Mesenchymal stem cell (in vitro differentiated cells and primary cell): ENCODE data around the gene SCN8A.

ENCODE experiments used
- DNase-seq: peaks from one replicate; pipeline ENCODE4 v3.0.0-alpha.2; 2013
- H2AFZ ChIP-seq: one replicate; pipeline ENCODE4 v1.6.1; 2013; ENCODE audit warnings: low read depth, mild to moderate bottlenecking, control low read depth, inconsistent platforms, low read length, moderate library complexity
- H2AK5ac ChIP-seq: 2 replicates; pipeline ENCODE4 v1.6.1; 2013; ENCODE audit warnings: low read length, moderate library complexity, mild to moderate bottlenecking, inconsistent platforms; ENCODE audit not compliant: severe bottlenecking
- H2BK120ac ChIP-seq: one replicate; pipeline ENCODE4 v1.6.1; 2013; ENCODE audit warnings: low read depth, mild to moderate bottlenecking, inconsistent platforms, low read length, moderate library complexity
- H2BK12ac ChIP-seq, 2 experiments: one replicate each; pipeline ENCODE4 v1.6.1; 2013; ENCODE audit warnings: inconsistent platforms in 2 of 2, low read length in 2 of 2, mild to moderate bottlenecking in 2 of 2, moderate library complexity in 2 of 2, control low read depth in 1 of 2
- H2BK15ac ChIP-seq: one replicate; pipeline ENCODE4 v1.6.1; 2013; ENCODE audit warnings: mild to moderate bottlenecking, low read depth, inconsistent platforms; ENCODE audit not compliant: poor library complexity, severe bottlenecking
- H2BK5ac ChIP-seq: 2 replicates; pipeline ENCODE4 v1.6.1; 2013; ENCODE audit warnings: low read depth, mild to moderate bottlenecking, low read length, control low read depth, inconsistent platforms; ENCODE audit not compliant: poor library complexity, severe bottlenecking
- H3K14ac ChIP-seq, 2 experiments: one replicate each; pipeline ENCODE4 v1.6.1; 2013; ENCODE audit warnings: inconsistent platforms in 2 of 2, low read length in 2 of 2, control low read depth in 1 of 2, mild to moderate bottlenecking in 1 of 2, moderate library complexity in 1 of 2
- H3K18ac ChIP-seq, 2 experiments: one replicate each; pipeline ENCODE4 v1.6.1; 2013; ENCODE audit warnings: inconsistent platforms in 2 of 2, low read length in 2 of 2, control low read depth in 1 of 2, low read depth in 1 of 2, mild to moderate bottlenecking in 1 of 2
- H3K23ac ChIP-seq, 2 experiments: one replicate each; pipeline ENCODE4 v1.6.1; 2013; ENCODE audit warnings: inconsistent platforms in 2 of 2, low read length in 2 of 2, mild to moderate bottlenecking in 2 of 2, moderate library complexity in 2 of 2, control low read depth in 1 of 2
- H3K27ac ChIP-seq: 2 replicates; pipeline ENCODE4 v1.5.1; 2013; ENCODE audit warnings: mild to moderate bottlenecking, moderate library complexity, low read length, control low read depth, inconsistent platforms; ENCODE audit not compliant: poor library complexity, severe bottlenecking
- H3K27me3 ChIP-seq, 2 experiments: 2 replicates each; pipeline versions ENCODE4 v1.6.1 to v1.7.0; 2013; ENCODE audit warnings: low read length in 2 of 2, mild to moderate bottlenecking in 2 of 2, moderate library complexity in 2 of 2, control low read depth in 1 of 2, inconsistent platforms in 1 of 2; ENCODE audit not compliant: control insufficient read depth in 1 of 2, insufficient read depth in 1 of 2
- H3K36me3 ChIP-seq, 2 experiments: 2 replicates each; pipeline versions ENCODE4 v1.6.1 to v1.7.0; 2013; ENCODE audit warnings: low read length in 2 of 2, control low read depth in 1 of 2, inconsistent platforms in 1 of 2, low read depth in 1 of 2, mild to moderate bottlenecking in 1 of 2; ENCODE audit not compliant: insufficient read depth in 2 of 2, control insufficient read depth in 1 of 2
- H3K4ac ChIP-seq, 2 experiments: one replicate each; pipeline ENCODE4 v1.6.1; 2013; ENCODE audit warnings: inconsistent platforms in 2 of 2, low read length in 2 of 2, mild to moderate bottlenecking in 2 of 2, moderate library complexity in 2 of 2, control low read depth in 1 of 2, low read depth in 1 of 2
- H3K4me1 ChIP-seq: 2 replicates; pipeline ENCODE4 v1.6.1; 2013; ENCODE audit warnings: low read depth, low read length, control low read depth; ENCODE audit not compliant: control insufficient read depth, insufficient read depth
- H3K4me2 ChIP-seq: 2 replicates; pipeline ENCODE4 v1.6.1; 2013; ENCODE audit warnings: low read length, mild to moderate bottlenecking, inconsistent platforms; ENCODE audit not compliant: poor library complexity, severe bottlenecking
- H3K4me3 ChIP-seq, 2 experiments: 2 replicates each; pipeline versions ENCODE4 v1.5.1 to v1.7.0; 2013; ENCODE audit warnings: low read length in 2 of 2, mild to moderate bottlenecking in 2 of 2, control low read depth in 1 of 2, low read depth in 1 of 2; ENCODE audit not compliant: insufficient read depth in 1 of 2
- H3K79me1 ChIP-seq: replicated peaks from 2 replicates; pipeline ENCODE4 v1.6.1; 2013; ENCODE audit warnings: mild to moderate bottlenecking, control low read depth, low read length, inconsistent platforms; ENCODE audit not compliant: poor library complexity, severe bottlenecking
- H3K9ac ChIP-seq: 2 replicates; pipeline ENCODE4 v1.7.0; 2013; ENCODE audit warnings: mild to moderate bottlenecking, low read length, moderate library complexity
- H3K9me3 ChIP-seq: 2 replicates; pipeline ENCODE4 v1.7.0; 2013; ENCODE audit warnings: mild to moderate bottlenecking, low read length; ENCODE audit not compliant: control insufficient read depth
- H4K8ac ChIP-seq: one replicate; pipeline ENCODE4 v1.6.1; 2013; ENCODE audit warnings: inconsistent platforms, mild to moderate bottlenecking, low read length, moderate library complexity
- H4K91ac ChIP-seq: one replicate; pipeline ENCODE4 v1.6.1; 2013; ENCODE audit warnings: mild to moderate bottlenecking, low read length, inconsistent platforms
- WGBS: methylation state at CpG from one replicate; pipeline ENCODE4 v1.1.7; 2013; ENCODE audit warnings: mixed read lengths; 5-methylcytosine and 5-hydroxymethylcytosine counted together

SCN8A gene

DNA sequence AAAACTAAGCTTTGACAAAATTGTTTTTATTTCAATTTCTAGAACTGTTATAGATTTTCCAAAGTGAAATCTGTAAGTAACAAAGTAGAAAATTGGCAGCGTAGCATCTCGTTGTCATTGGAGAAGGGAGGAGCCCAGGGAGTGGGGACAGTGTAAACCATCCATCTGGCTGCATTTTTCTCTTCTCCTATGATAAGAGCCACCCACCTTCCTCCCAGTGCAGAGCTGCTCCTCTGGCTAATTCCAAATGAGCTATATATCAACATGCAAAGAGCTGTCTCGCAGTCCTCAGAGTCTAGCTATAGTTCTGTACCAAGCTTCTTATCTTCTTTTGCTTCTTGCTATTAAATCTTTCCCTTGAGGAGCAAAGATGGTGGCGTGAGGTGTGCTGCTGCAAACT is 56.6 kb downstream of the SCN8A start:
- H3K4ac ChIP-seq, result no peak overlapping the region
- H3K9me3 ChIP-seq, result no peaks in the 10 kb centered on the region
- no peak overlapping the region for H4K8ac ChIP-seq
- no peaks in the 10 kb centered on the region for H3K36me3 ChIP-seq
- H3K4me3 ChIP-seq, result no peak overlapping the region
- DNase-seq, result no peak
- no peak overlapping the region for H2AFZ ChIP-seq
- H3K27ac ChIP-seq, result no peak overlapping the region
- H3K14ac ChIP-seq, result no peak overlapping the region
- no peak overlapping the region for H3K23ac ChIP-seq
- H3K4me2 ChIP-seq, result no peak overlapping the region
- H2BK15ac ChIP-seq, result no peak overlapping the region
- no peak overlapping the region for H2BK120ac ChIP-seq
- no peak overlapping the region for H2BK12ac ChIP-seq
- H4K91ac ChIP-seq, result no peak overlapping the region
- H3K9ac ChIP-seq, result no peak overlapping the region
- H2BK5ac ChIP-seq, result no peak overlapping the region
- H2AK5ac ChIP-seq, result no peak overlapping the region
- 93% methylated on average over 2 of the region's 4 CpGs for WGBS
- no peaks in the 10 kb centered on the region for H3K4me1 ChIP-seq
- H3K79me1 ChIP-seq, result no peaks in the 10 kb centered on the region
- H3K18ac ChIP-seq, result no peak overlapping the region
- H3K27me3 ChIP-seq, result peaks cover 0 to 6% of the 10 kb centered on the region in 2 experiments

DNA sequence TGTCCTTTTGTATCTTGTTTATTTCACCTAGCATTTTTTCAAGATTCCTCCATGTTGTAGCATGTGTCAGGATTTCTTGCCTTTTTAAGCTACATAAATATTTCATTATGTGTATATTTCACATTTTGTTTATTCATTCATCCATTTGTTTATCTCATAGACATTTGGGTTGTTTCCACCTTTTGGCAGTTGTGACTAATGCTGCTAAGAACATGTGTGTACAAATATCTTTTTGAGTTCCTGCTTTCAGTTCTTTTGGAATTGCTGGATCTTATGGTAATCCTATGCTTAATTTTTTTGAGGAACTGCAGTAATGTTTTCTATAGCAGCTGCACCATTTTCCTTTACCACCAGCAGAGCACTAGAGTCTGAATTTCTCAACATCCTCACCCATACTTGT is 62.4 kb downstream of the SCN8A start:
- H2BK120ac ChIP-seq, result no peak overlapping the region
- no peak overlapping the region for H3K23ac ChIP-seq
- H3K36me3 ChIP-seq, result no peaks in the 10 kb centered on the region
- H2AK5ac ChIP-seq, result no peak overlapping the region
- H2BK12ac ChIP-seq, result no peak overlapping the region
- no peak overlapping the region for H3K14ac ChIP-seq
- H3K4ac ChIP-seq, result no peak overlapping the region
- peaks cover 0 to 6% of the 10 kb centered on the region in 2 experiments for H3K27me3 ChIP-seq
- no peak overlapping the region for H2BK5ac ChIP-seq
- H3K18ac ChIP-seq, result no peak overlapping the region
- H3K4me3 ChIP-seq, result no peak overlapping the region
- H3K9me3 ChIP-seq, result no peaks in the 10 kb centered on the region
- H3K79me1 ChIP-seq, result no peaks in the 10 kb centered on the region
- DNase-seq, result no peak
- H3K4me1 ChIP-seq, result no peaks in the 10 kb centered on the region
- no peak overlapping the region for H4K8ac ChIP-seq
- H4K91ac ChIP-seq, result no peak overlapping the region
- H3K27ac ChIP-seq, result no peak overlapping the region
- H2BK15ac ChIP-seq, result no peak overlapping the region
- no peak overlapping the region for H3K9ac ChIP-seq
- H2AFZ ChIP-seq, result no peak overlapping the region
- no peak overlapping the region for H3K4me2 ChIP-seq

DNA sequence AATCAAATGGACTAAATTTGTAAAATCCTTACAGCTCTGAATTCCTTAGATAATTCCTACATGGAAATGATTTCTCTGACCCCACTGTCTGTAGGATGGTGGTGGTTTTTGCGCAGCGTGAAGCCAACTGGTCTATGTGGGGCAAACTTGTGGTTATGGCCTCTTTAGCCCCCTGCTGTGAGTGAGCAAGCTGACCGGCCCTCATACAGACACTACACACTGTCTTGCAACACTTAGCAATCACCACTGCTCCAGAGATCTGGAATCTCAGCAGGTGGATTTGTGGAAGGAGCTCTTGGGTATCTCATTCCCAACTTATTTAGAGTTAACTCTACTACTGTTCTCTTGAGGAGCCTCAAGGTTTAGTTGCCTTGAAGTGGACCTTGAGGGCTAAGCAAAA is 70.2 kb downstream of the SCN8A start:
- no peak overlapping the region for H2BK120ac ChIP-seq
- peaks cover 0 to 25% of the 10 kb centered on the region in 2 experiments for H3K36me3 ChIP-seq
- no peak overlapping the region for H3K4me3 ChIP-seq
- no peak for DNase-seq
- H3K4me2 ChIP-seq, result no peak overlapping the region
- no peak overlapping the region for H2BK15ac ChIP-seq
- H3K79me1 ChIP-seq, result no peaks in the 10 kb centered on the region
- H3K27me3 ChIP-seq, result peaks cover 0 to 21% of the 10 kb centered on the region in 2 experiments
- no peaks in the 10 kb centered on the region for H3K4me1 ChIP-seq
- no peak overlapping the region for H3K27ac ChIP-seq
- H4K91ac ChIP-seq, result no peak overlapping the region
- no peak overlapping the region for H2AK5ac ChIP-seq
- H2BK12ac ChIP-seq, result no peak overlapping the region
- H3K18ac ChIP-seq, result no peak overlapping the region
- no peak overlapping the region for H3K23ac ChIP-seq
- no peak overlapping the region for H2BK5ac ChIP-seq
- no peak overlapping the region for H4K8ac ChIP-seq
- WGBS, result no CpG with 5 or more reads among the region's 3 CpGs
- H3K9ac ChIP-seq, result no peak overlapping the region
- H3K4ac ChIP-seq, result no peak overlapping the region
- H2AFZ ChIP-seq, result no peak overlapping the region
- no peak overlapping the region for H3K14ac ChIP-seq
- H3K9me3 ChIP-seq, result no peaks in the 10 kb centered on the region

DNA sequence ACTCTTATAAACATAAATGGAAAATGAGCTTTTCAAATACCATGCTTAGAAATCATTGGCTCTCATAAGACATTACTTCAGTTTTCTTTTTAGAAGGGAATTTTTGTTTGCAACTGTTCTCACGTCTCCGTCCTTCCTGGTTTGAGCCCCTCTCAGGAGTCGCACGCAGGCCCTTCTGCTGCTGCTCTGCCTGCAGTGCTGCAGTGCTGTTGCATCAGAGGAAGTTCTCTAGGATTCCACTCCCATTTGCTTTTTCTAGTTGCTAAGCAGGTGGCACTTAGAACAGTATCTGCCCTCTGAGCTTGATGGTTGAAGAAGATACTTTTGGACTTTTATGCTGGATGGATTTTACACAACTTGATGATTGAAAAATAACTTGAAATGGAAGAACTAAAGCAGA is 70.8 kb downstream of the SCN8A start:
- peaks cover 0 to 21% of the 10 kb centered on the region in 2 experiments for H3K27me3 ChIP-seq
- no peak overlapping the region for H3K18ac ChIP-seq
- H4K8ac ChIP-seq, result no peak overlapping the region
- no peak overlapping the region for H2BK5ac ChIP-seq
- H2AK5ac ChIP-seq, result no peak overlapping the region
- H2AFZ ChIP-seq, result no peak overlapping the region
- H3K23ac ChIP-seq, result no peak overlapping the region
- H3K4me1 ChIP-seq, result no peaks in the 10 kb centered on the region
- H3K9ac ChIP-seq, result no peak overlapping the region
- no peaks in the 10 kb centered on the region for H3K79me1 ChIP-seq
- no peak overlapping the region for H3K4me3 ChIP-seq
- no peak overlapping the region for H2BK120ac ChIP-seq
- no peak overlapping the region for H4K91ac ChIP-seq
- no peak overlapping the region for H2BK15ac ChIP-seq
- no peaks in the 10 kb centered on the region for H3K9me3 ChIP-seq
- DNase-seq, result no peak
- no peak overlapping the region for H3K14ac ChIP-seq
- H3K4me2 ChIP-seq, result no peak overlapping the region
- peaks cover 0 to 25% of the 10 kb centered on the region in 2 experiments for H3K36me3 ChIP-seq
- no peak overlapping the region for H2BK12ac ChIP-seq
- H3K27ac ChIP-seq, result no peak overlapping the region
- H3K4ac ChIP-seq, result no peak overlapping the region
- 95% methylated on average over 4 of the region's 4 CpGs for WGBS
